Measurements from ENCODE around the gene DDIT4L. TPM values are rescaled to one million over a fixed set of nuclear protein-coding genes. Genes with fewer than 3 reads are reported as not detected.

Gene DDIT4L
- total and polyA plus RNA-seq, 4 donors = 1.5 to 7.0 (median 4.1) TPM

GRCh38 chr4:100174985-100175383, 15.3 kb downstream of the DDIT4L start:
- Histone ChIP-seq H3K27ac (ENCODE audit: low read depth in 1 of 2, low read length in 2 of 2) (no peak overlapping the region), H3K4me1 (ENCODE audit: control insufficient read depth in 1 of 2, insufficient read depth in 2 of 2, low read length in 2 of 2) (no peaks in the 10 kb centered on the region), H3K36me3 (ENCODE audit: control insufficient read depth in 1 of 2, insufficient read depth in 2 of 2, low read length in 1 of 2) (no peaks in the 10 kb centered on the region), H3K9me3 (ENCODE audit: control insufficient read depth, low read length) (no peaks in the 10 kb centered on the region), H3K27me3 (ENCODE audit: control insufficient read depth in 1 of 2, insufficient read depth in 2 of 2, low read length in 1 of 2) (no peaks in the 10 kb centered on the region), H3K4me3 (ENCODE audit: low read length in 2 of 2) (no peak overlapping the region)
- WGBS, 2 donors = 85 to 88% methylated on average over 3 of the region's 3 CpGs
- intact Hi-C loops (cut with DNase I) = no loop called here
- no peak for ATAC-seq (ENCODE audit: low FRiP score)
- no peak for DNase-seq

GRCh38 chr4:100170986-100171385, 19.3 kb downstream of the DDIT4L start:
- Histone ChIP-seq H3K4me3 (ENCODE audit: low read length in 2 of 2) (no peak overlapping the region), H3K36me3 (ENCODE audit: control insufficient read depth in 1 of 2, insufficient read depth in 2 of 2, low read length in 1 of 2) (no peaks in the 10 kb centered on the region), H3K27ac (ENCODE audit: low read depth in 1 of 2, low read length in 2 of 2) (no peak overlapping the region), H3K27me3 (ENCODE audit: control insufficient read depth in 1 of 2, insufficient read depth in 2 of 2, low read length in 1 of 2) (no peaks in the 10 kb centered on the region), H3K9me3 (ENCODE audit: control insufficient read depth, low read length) (no peaks in the 10 kb centered on the region), H3K4me1 (ENCODE audit: control insufficient read depth in 1 of 2, insufficient read depth in 2 of 2, low read length in 2 of 2) (no peaks in the 10 kb centered on the region)
- intact Hi-C loops (cut with DNase I) = no loop called here
- DNase-seq (no peak), ATAC-seq (ENCODE audit: low FRiP score) (no peak)
- WGBS, 2 donors = 67 to 72% methylated on average over 3 of the region's 3 CpGs

GRCh38 chr4:100169491-100170485, 20.5 kb downstream of the DDIT4L start:
- no peak for ATAC-seq (ENCODE audit: low FRiP score)
- intact Hi-C loops (cut with DNase I) = no loop called here
- Histone ChIP-seq H3K36me3 (ENCODE audit: control insufficient read depth in 1 of 2, insufficient read depth in 2 of 2, low read length in 1 of 2) (no peaks in the 10 kb centered on the region), H3K4me3 (ENCODE audit: low read length in 2 of 2) (no peak overlapping the region), H3K27me3 (ENCODE audit: control insufficient read depth in 1 of 2, insufficient read depth in 2 of 2, low read length in 1 of 2) (no peaks in the 10 kb centered on the region), H3K9me3 (ENCODE audit: control insufficient read depth, low read length) (no peaks in the 10 kb centered on the region), H3K27ac (ENCODE audit: low read depth in 1 of 2, low read length in 2 of 2) (no peak overlapping the region), H3K4me1 (ENCODE audit: control insufficient read depth in 1 of 2, insufficient read depth in 2 of 2, low read length in 2 of 2) (no peaks in the 10 kb centered on the region)
- DNase-seq = no peak
- 70 to 72% methylated on average over 4 of the region's 4 CpGs for WGBS, 2 donors

GRCh38 chr4:100168521-100168920, 21.7 kb downstream of the DDIT4L start:
- intact Hi-C loops (cut with DNase I) = no loop called here
- Histone ChIP-seq H3K27ac (ENCODE audit: low read depth in 1 of 2, low read length in 2 of 2) (no peak overlapping the region), H3K4me1 (ENCODE audit: control insufficient read depth in 1 of 2, insufficient read depth in 2 of 2, low read length in 2 of 2) (no peaks in the 10 kb centered on the region), H3K9me3 (ENCODE audit: control insufficient read depth, low read length) (no peaks in the 10 kb centered on the region), H3K36me3 (ENCODE audit: control insufficient read depth in 1 of 2, insufficient read depth in 2 of 2, low read length in 1 of 2) (no peaks in the 10 kb centered on the region), H3K4me3 (ENCODE audit: low read length in 2 of 2) (no peak overlapping the region), H3K27me3 (ENCODE audit: control insufficient read depth in 1 of 2, insufficient read depth in 2 of 2, low read length in 1 of 2) (no peaks in the 10 kb centered on the region)
- DNase-seq (no peak), ATAC-seq (ENCODE audit: low FRiP score) (no peak)
- 3 to 6% methylated on average over 5 of the region's 5 CpGs for WGBS, 2 donors

GRCh38 chr4:100166297-100167039, 23.8 kb downstream of the DDIT4L start:
- Histone ChIP-seq H3K36me3 (ENCODE audit: control insufficient read depth in 1 of 2, insufficient read depth in 2 of 2, low read length in 1 of 2) (no peaks in the 10 kb centered on the region), H3K4me1 (ENCODE audit: control insufficient read depth in 1 of 2, insufficient read depth in 2 of 2, low read length in 2 of 2) (no peaks in the 10 kb centered on the region), H3K27me3 (ENCODE audit: control insufficient read depth in 1 of 2, insufficient read depth in 2 of 2, low read length in 1 of 2) (no peaks in the 10 kb centered on the region), H3K4me3 (ENCODE audit: low read length in 2 of 2) (no peak overlapping the region), H3K27ac (ENCODE audit: low read depth in 1 of 2, low read length in 2 of 2) (no peak overlapping the region), H3K9me3 (ENCODE audit: control insufficient read depth, low read length) (no peaks in the 10 kb centered on the region)
- no peak for DNase-seq
- intact Hi-C loops (cut with DNase I) = no loop called here
- ATAC-seq (ENCODE audit: low FRiP score) = no peak
- WGBS, 2 donors = 93 to 94% methylated on average over 8 of the region's 8 CpGs

- no peak for DNase-seq
- H3K27me3 ChIP-seq (ENCODE audit: control insufficient read depth in 1 of 2, insufficient read depth in 2 of 2, low read length in 1 of 2) = no peaks in the 10 kb centered on the region
- no peak for ATAC-seq (ENCODE audit: low FRiP score)
- H3K4me1 ChIP-seq (ENCODE audit: control insufficient read depth in 1 of 2, insufficient read depth in 2 of 2, low read length in 2 of 2) = no peaks in the 10 kb centered on the region
- H3K9me3 ChIP-seq (ENCODE audit: control insufficient read depth, low read length) = no peaks in the 10 kb centered on the region
- intact Hi-C loops (cut with DNase I) = no loop called here
- 61 to 81% methylated on average over 1 of the region's 1 CpG for WGBS, 2 donors
- H3K4me3 ChIP-seq (ENCODE audit: low read length in 2 of 2) = no peak overlapping the region
- H3K36me3 ChIP-seq (ENCODE audit: control insufficient read depth in 1 of 2, insufficient read depth in 2 of 2, low read length in 1 of 2) = no peaks in the 10 kb centered on the region
- no peak overlapping the region for H3K27ac ChIP-seq (ENCODE audit: low read depth in 1 of 2, low read length in 2 of 2)
These were observed 24.5 kb downstream of the DDIT4L start for GRCh38 chr4:100165809-100166208.

- Histone ChIP-seq H3K9me3 (ENCODE audit: control insufficient read depth, low read length) (no peaks in the 10 kb centered on the region), H3K4me3 (ENCODE audit: low read length in 2 of 2) (no peak overlapping the region), H3K4me1 (ENCODE audit: control insufficient read depth in 1 of 2, insufficient read depth in 2 of 2, low read length in 2 of 2) (no peaks in the 10 kb centered on the region), H3K27ac (ENCODE audit: low read depth in 1 of 2, low read length in 2 of 2) (no peak overlapping the region), H3K27me3 (ENCODE audit: control insufficient read depth in 1 of 2, insufficient read depth in 2 of 2, low read length in 1 of 2) (no peaks in the 10 kb centered on the region), H3K36me3 (ENCODE audit: control insufficient read depth in 1 of 2, insufficient read depth in 2 of 2, low read length in 1 of 2) (no peaks in the 10 kb centered on the region)
- intact Hi-C loops (cut with DNase I) = no loop called here
- 55 to 65% methylated on average over 6 of the region's 6 CpGs for WGBS, 2 donors
- ATAC-seq (ENCODE audit: low FRiP score) (no peak), DNase-seq (no peak)
These were observed 25.2 kb downstream of the DDIT4L start for GRCh38 chr4:100164808-100165760.

GRCh38 chr4:100162027-100162685, 28.1 kb downstream of the DDIT4L start:
- no peaks in the 10 kb centered on the region for H3K36me3 ChIP-seq (ENCODE audit: control insufficient read depth in 1 of 2, insufficient read depth in 2 of 2, low read length in 1 of 2)
- no peaks in the 10 kb centered on the region for H3K27me3 ChIP-seq (ENCODE audit: control insufficient read depth in 1 of 2, insufficient read depth in 2 of 2, low read length in 1 of 2)
- WGBS, 2 donors = 55 to 71% methylated on average over 3 of the region's 3 CpGs
- DNase-seq (no peak), ATAC-seq (ENCODE audit: low FRiP score) (no peak)
- no peak overlapping the region for H3K27ac ChIP-seq (ENCODE audit: low read depth in 1 of 2, low read length in 2 of 2)
- no peaks in the 10 kb centered on the region for H3K9me3 ChIP-seq (ENCODE audit: control insufficient read depth, low read length)
- H3K4me1 ChIP-seq (ENCODE audit: control insufficient read depth in 1 of 2, insufficient read depth in 2 of 2, low read length in 2 of 2) = no peaks in the 10 kb centered on the region
- intact Hi-C loops (cut with DNase I) = no loop called here
- no peak overlapping the region for H3K4me3 ChIP-seq (ENCODE audit: low read length in 2 of 2)

Measured in aorta (tissue), 5 donors.